HEK293 (cell line): ENCODE data around the gene KCTD11.

Experiments used
- AEBP2 ChIP-seq: fragments of 450-650 bp; formaldehyde crosslinking; IDR thresholded peaks from 2 replicates; pipeline ENCODE4 v1.5.1; 2016; ENCODE audit warnings: missing biosample characterization, missing genetic modification characterization, borderline replicate concordance
- BCL6B ChIP-seq: fragments of 450-650 bp; formaldehyde crosslinking; IDR thresholded peaks from 2 replicates; pipeline ENCODE4 v1.5.1; 2017; ENCODE audit warnings: missing biosample characterization, missing genetic modification characterization
- CTCF ChIP-seq: fragments of 450-650 bp; formaldehyde crosslinking; IDR thresholded peaks from 2 replicates; pipeline ENCODE4 v1.5.1; 2016; ENCODE audit warnings: missing biosample characterization, missing genetic modification characterization
- EGR2 ChIP-seq: fragments of 450-650 bp; formaldehyde crosslinking; IDR thresholded peaks from 2 replicates; pipeline ENCODE4 v1.5.1; 2016; ENCODE audit warnings: low read depth, missing biosample characterization, missing genetic modification characterization
- GLIS2 ChIP-seq: fragments of 450-650 bp; formaldehyde crosslinking; IDR thresholded peaks from 2 replicates; pipeline ENCODE4 v1.5.1; 2016; ENCODE audit warnings: missing biosample characterization, missing genetic modification characterization
- HOXC10 ChIP-seq: sonication (generic); formaldehyde crosslinking; IDR thresholded peaks from 2 replicates; pipeline ENCODE4 v1.8.1; 2023; ENCODE audit warnings: mild to moderate bottlenecking, missing genetic modification reagents
- MZF1 ChIP-seq: fragments of 450-650 bp; formaldehyde crosslinking; IDR thresholded peaks from 2 replicates; pipeline ENCODE4 v1.5.1; 2017; ENCODE audit warnings: missing biosample characterization, missing genetic modification characterization, borderline replicate concordance
- RBAK ChIP-seq: fragments of 450-650 bp; formaldehyde crosslinking; IDR thresholded peaks from 2 replicates; pipeline ENCODE4 v1.5.1; 2016; ENCODE audit warnings: missing biosample characterization, missing genetic modification characterization
- YY1 ChIP-seq: fragments of 450-650 bp; formaldehyde crosslinking; IDR thresholded peaks from 2 replicates; pipeline ENCODE4 v1.5.1; 2018; ENCODE audit warnings: missing biosample characterization, missing genetic modification characterization
- ZBTB10 ChIP-seq: fragments of 450-650 bp; formaldehyde crosslinking; IDR thresholded peaks from 2 replicates; pipeline ENCODE4 v1.5.1; 2016; ENCODE audit warnings: missing biosample characterization, missing genetic modification characterization
- ZBTB44 ChIP-seq: fragments of 450-650 bp; IDR thresholded peaks from 2 replicates; pipeline ENCODE4 v1.5.1; 2018; ENCODE audit warnings: missing biosample characterization, mild to moderate bottlenecking, missing genetic modification characterization
- ZBTB49 ChIP-seq: fragments of 450-650 bp; formaldehyde crosslinking; IDR thresholded peaks from 2 replicates; pipeline ENCODE4 v1.5.1; 2016; ENCODE audit warnings: missing biosample characterization, missing genetic modification characterization, low read depth
- ZBTB8A ChIP-seq: fragments of 450-650 bp; formaldehyde crosslinking; IDR thresholded peaks from 2 replicates; pipeline ENCODE4 v1.5.1; 2016; ENCODE audit warnings: missing biosample characterization, missing genetic modification characterization
- ZFP69B ChIP-seq: fragments of 450-650 bp; formaldehyde crosslinking; IDR thresholded peaks from 2 replicates; pipeline ENCODE4 v1.5.1; 2016; ENCODE audit warnings: missing biosample characterization, missing genetic modification characterization
- ZIC2 ChIP-seq: fragments of 450-650 bp; formaldehyde crosslinking; IDR thresholded peaks from 2 replicates; pipeline ENCODE4 v1.5.1; 2016; ENCODE audit warnings: missing biosample characterization, missing genetic modification characterization
- ZNF114 ChIP-seq: fragments of 450-650 bp; formaldehyde crosslinking; IDR thresholded peaks from 2 replicates; pipeline ENCODE4 v1.5.0; 2017; ENCODE audit warnings: missing biosample characterization, missing genetic modification characterization
- ZNF140 ChIP-seq: fragments of 450-650 bp; formaldehyde crosslinking; IDR thresholded peaks from 2 replicates; pipeline ENCODE4 v1.5.1; 2016; ENCODE audit warnings: missing biosample characterization, missing genetic modification characterization
- ZNF146 ChIP-seq: fragments of 450-650 bp; formaldehyde crosslinking; IDR thresholded peaks from 2 replicates; pipeline ENCODE4 v1.5.1; 2016; ENCODE audit warnings: missing biosample characterization, missing genetic modification characterization
- ZNF223 ChIP-seq: fragments of 450-650 bp; formaldehyde crosslinking; IDR thresholded peaks from 2 replicates; pipeline ENCODE4 v1.5.1; 2016; ENCODE audit warnings: missing biosample characterization, missing genetic modification characterization
- ZNF23 ChIP-seq: fragments of 450-650 bp; formaldehyde crosslinking; IDR thresholded peaks from 2 replicates; pipeline ENCODE4 v1.5.1; 2016; ENCODE audit warnings: missing biosample characterization, missing genetic modification characterization, borderline replicate concordance
- ZNF292 ChIP-seq: fragments of 450-650 bp; formaldehyde crosslinking; IDR thresholded peaks from 2 replicates; pipeline ENCODE4 v1.5.1; 2016; ENCODE audit warnings: low read depth, missing biosample characterization, missing genetic modification characterization, borderline replicate concordance
- ZNF335 ChIP-seq: fragments of 450-650 bp; formaldehyde crosslinking; conservative IDR thresholded peaks from 2 replicates; pipeline ENCODE4 v1.5.1; 2016; ENCODE audit warnings: missing biosample characterization, missing genetic modification characterization
- ZNF544 ChIP-seq: fragments of 450-650 bp; formaldehyde crosslinking; IDR thresholded peaks from 2 replicates; pipeline ENCODE4 v1.5.0; 2017; ENCODE audit warnings: missing biosample characterization, missing genetic modification characterization
- ZNF555 ChIP-seq: fragments of 450-650 bp; formaldehyde crosslinking; conservative IDR thresholded peaks from 2 replicates; pipeline ENCODE4 v1.5.1; 2017; ENCODE audit warnings: missing biosample characterization, mild to moderate bottlenecking, missing genetic modification characterization, inconsistent platforms
- ZNF585B ChIP-seq: fragments of 450-650 bp; formaldehyde crosslinking; IDR thresholded peaks from 2 replicates; pipeline ENCODE4 v1.5.1; 2016; ENCODE audit warnings: missing biosample characterization, missing genetic modification characterization
- ZNF692 ChIP-seq: fragments of 450-650 bp; formaldehyde crosslinking; IDR thresholded peaks from 2 replicates; pipeline ENCODE4 v1.5.1; 2016; ENCODE audit warnings: missing biosample characterization, missing genetic modification characterization
- ZSCAN23 ChIP-seq: fragments of 450-650 bp; formaldehyde crosslinking; IDR thresholded peaks from 2 replicates; pipeline ENCODE4 v1.5.1; 2016; ENCODE audit warnings: missing biosample characterization, missing genetic modification characterization

The KCTD11 gene

GRCh38 chr17:7394452-7395191 lies 42.7 kb downstream of the KCTD11 start, which contains the start of gene PLSCR3 (continued):
- no peak for TF ChIP-seq ZBTB49
- TF ChIP-seq RBAK (tag by site-specific recombination): no peak
- no peak for TF ChIP-seq ZBTB44 (tag by site-specific recombination)
- no peak for TF ChIP-seq ZNF114 (tag by site-specific recombination)
- no peak for TF ChIP-seq HOXC10 (CRISPR knock-in tag)
- TF ChIP-seq ZNF292 (tag by site-specific recombination): no peak
- no peak for TF ChIP-seq ZNF555
- no peak for TF ChIP-seq AEBP2 (tag by site-specific recombination)
- TF ChIP-seq CTCF: peak; percentile 70
- no peak for TF ChIP-seq ZNF23 (tag by site-specific recombination)
- no peak for TF ChIP-seq ZBTB10 (tag by site-specific recombination)
- no peak for TF ChIP-seq ZNF140 (tag by site-specific recombination)
- TF ChIP-seq ZSCAN23: no peak
- TF ChIP-seq GLIS2 (tag by site-specific recombination): peak; percentile 93
- TF ChIP-seq ZBTB8A (tag by site-specific recombination): no peak; the same call in none of the 2 replicates
- TF ChIP-seq ZIC2 (tag by site-specific recombination): peak; percentile 86
- TF ChIP-seq EGR2: no peak
- no peak for TF ChIP-seq ZNF544
- no peak for TF ChIP-seq ZNF223 (tag by site-specific recombination)
- TF ChIP-seq ZNF146: no peak
- no peak for TF ChIP-seq BCL6B (tag by site-specific recombination)
- no peak for TF ChIP-seq ZFP69B
- 0 out of 2 replicates have a peak, but pooled peaks have one; percentile 34 for TF ChIP-seq ZNF692 (tag by site-specific recombination)
- no peak for TF ChIP-seq ZNF585B (tag by site-specific recombination)
- TF ChIP-seq ZNF335 (tag by site-specific recombination): peak; percentile 81
- TF ChIP-seq YY1 (tag by site-specific recombination): no peak
- no peak for TF ChIP-seq MZF1 (tag by site-specific recombination)
